Middle frontal gyrus (tissue), 1 donor: ENCODE results near the gene ZCRB1.
A peak's percentile ranks its signal among the peaks of the same experiment; 100 is the strongest.
"Not testable (repeated sequence)": the region's sequence is repeated elsewhere in the genome, so short reads cannot be mapped to it uniquely, and the experiment has no call there.

ENCODE experiments used
- DNase-seq: peaks from one replicate; pipeline ENCODE4 v3.0.0-alpha.2; 2015; ENCODE audit warnings: low spot score; ENCODE audit errors: extremely low spot score

ZCRB1 gene, protein sequence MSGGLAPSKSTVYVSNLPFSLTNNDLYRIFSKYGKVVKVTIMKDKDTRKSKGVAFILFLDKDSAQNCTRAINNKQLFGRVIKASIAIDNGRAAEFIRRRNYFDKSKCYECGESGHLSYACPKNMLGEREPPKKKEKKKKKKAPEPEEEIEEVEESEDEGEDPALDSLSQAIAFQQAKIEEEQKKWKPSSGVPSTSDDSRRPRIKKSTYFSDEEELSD

GRCh38 chr12:42325653-42326474, at the start of gene ZCRB1, which contains the start of gene PPHLN1:
ZCRB1 (minus strand) TSS chr12:42326094; CDS start chr12:42324102, 1,992 bp downstream.
PPHLN1 (plus strand) TSS chr12:42326167; CDS start chr12:42335903, 9,736 bp downstream.
- peak; percentile 76 for DNase-seq

- no peak for DNase-seq
Observed at GRCh38 chr12:42373669-42374068, 47.8 kb upstream of the ZCRB1 start.

DNA sequence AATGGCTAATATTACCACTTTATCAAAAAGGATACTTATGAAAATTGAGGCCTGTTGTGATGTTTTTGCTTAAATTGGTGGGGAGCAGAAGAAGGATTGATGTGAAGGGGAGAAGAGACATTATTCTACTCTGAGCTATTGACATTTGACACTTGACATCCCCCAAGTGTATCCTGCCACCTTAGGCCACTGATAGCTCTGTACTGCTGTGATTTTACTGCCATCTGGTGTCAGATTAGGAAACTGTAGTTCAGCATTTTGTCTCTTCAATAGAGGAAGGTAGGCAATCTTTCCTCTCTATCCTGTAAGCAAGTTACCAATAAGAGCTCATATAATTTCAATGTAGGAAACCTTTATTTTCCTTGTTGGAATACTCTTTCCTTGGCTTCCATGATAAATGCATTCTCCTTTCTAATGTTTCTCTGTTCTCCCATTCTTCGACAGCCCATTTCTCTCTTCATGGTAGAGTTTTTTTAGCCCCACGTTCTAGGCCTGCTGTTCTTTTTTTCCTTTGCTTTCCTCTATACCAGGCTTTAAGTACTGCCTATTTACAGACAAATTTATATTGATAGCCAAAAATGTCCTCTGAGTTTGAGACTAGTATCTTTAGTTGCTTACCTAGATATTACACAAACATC, 46.4 kb upstream of the ZCRB1 start:
- DNase-seq, result peak; percentile 36

DNA sequence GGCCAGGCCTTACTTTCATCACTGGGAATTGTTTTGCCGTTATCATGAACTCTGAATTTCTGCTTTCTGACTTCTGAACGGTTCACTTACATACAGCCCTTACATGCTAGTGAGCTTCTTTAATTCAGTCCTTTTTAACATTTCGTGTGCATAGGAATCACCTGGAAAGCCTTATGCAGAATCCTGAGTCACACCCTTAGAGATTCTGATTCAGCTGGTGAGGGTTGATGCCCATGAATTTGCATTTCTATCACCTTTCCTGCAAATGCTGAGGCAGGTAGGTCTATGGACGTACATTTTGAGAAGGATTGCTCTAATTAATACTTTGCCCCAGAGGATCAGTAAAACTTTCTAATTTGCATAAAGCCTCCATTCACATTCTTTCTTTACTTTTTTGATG, 44.1 kb upstream of the ZCRB1 start:
- no peak for DNase-seq

DNA sequence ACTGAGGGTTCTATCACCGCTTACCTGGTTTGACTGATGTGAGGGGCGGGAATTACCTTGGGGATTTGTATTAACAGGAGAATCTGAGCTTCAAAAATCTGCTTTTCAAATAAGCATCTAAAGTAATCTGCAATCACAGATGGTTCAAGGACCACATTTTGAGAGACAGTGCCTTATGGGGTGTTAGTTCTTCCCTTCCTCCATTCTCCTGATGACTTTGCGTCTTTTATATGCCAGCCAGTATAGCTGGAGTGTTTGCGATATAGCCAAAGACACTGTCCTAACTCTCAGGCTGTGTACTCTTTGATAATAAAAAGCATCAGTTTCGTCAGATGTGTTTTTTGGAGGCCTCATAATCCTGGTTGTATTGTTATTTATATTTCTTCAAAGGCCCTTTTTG, 39.6 kb upstream of the ZCRB1 start:
- DNase-seq, result no peak

- no peak for DNase-seq
Observed at GRCh38 chr12:42364692-42365091, 38.8 kb upstream of the ZCRB1 start.

DNA sequence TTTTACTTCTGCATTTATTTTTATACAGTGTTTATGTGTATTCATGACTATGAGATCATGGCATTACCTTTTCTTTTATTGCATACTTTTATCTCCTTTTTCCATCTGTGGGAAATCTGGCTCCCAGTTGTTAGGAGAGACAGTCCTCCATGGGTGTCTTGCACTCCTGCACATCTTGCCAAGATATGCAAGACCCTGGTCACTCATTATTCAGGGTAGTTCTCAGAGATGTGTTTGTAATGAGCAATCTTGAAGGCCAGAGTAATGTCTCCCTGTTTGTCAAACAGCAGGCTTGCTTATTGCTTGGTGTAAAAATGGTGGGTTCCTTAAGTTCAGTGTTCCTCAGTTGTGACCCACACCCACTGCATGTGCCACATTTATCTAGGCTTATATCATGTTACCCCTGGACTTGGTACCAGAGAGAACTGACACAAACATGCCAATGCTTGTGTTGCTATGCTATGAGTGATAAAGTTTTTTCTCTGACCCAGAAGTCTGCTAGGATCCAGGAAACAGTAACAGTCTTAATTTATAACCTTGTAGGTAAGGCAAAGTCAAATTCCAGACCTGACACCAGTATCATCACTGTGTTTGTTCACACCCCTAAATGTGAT, 36.9 kb upstream of the ZCRB1 start:
- DNase-seq, result no peak

- DNase-seq, result no peak
Observed at GRCh38 chr12:42361909-42362646, 36.2 kb upstream of the ZCRB1 start.

DNA sequence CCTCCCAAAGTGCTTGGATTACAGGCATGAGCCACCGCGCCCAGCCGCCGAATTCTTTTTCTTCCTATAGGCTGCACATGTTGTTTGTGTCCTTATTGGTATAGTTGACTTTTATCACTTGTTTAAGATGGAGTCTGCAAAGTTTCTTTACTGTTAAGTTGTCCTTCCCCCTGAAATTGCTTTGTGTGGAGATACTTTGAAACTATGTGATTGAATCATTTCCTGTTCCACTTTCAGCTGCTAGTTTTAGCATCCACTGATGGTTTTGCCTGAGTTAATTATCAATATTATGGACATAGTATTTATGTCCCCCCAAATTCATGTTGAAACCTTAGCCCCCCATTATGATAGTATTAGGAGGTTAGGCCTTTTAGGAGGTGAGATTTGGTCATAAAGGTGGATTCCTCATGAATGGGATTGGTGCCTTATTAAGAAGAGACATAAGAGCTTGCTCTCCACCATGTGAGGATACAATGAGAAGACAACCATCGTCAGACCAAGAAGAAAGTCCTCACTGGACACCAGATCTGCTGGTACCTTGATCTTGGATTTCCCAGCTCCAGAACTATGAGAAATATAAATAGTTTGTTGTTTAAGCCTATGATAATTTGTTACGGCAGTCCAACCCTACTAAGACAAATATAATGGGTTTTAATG, 35.0 kb upstream of the ZCRB1 start:
- DNase-seq, result no peak

- no peak for DNase-seq
Observed at GRCh38 chr12:42356344-42356743, 30.4 kb upstream of the ZCRB1 start.

GRCh38 chr12:42350021-42350407, 24.1 kb upstream of the ZCRB1 start:
- not testable (repeated sequence) for DNase-seq

GRCh38 chr12:42349119-42350020, 23.5 kb upstream of the ZCRB1 start:
- not testable (repeated sequence) for DNase-seq

GRCh38 chr12:42346403-42347002, 20.6 kb upstream of the ZCRB1 start:
- DNase-seq, result no peak

GRCh38 chr12:42343721-42344120, 17.8 kb upstream of the ZCRB1 start:
- no peak for DNase-seq

- DNase-seq, result no peak
Observed at GRCh38 chr12:42342028-42342427, 16.1 kb upstream of the ZCRB1 start.

DNA sequence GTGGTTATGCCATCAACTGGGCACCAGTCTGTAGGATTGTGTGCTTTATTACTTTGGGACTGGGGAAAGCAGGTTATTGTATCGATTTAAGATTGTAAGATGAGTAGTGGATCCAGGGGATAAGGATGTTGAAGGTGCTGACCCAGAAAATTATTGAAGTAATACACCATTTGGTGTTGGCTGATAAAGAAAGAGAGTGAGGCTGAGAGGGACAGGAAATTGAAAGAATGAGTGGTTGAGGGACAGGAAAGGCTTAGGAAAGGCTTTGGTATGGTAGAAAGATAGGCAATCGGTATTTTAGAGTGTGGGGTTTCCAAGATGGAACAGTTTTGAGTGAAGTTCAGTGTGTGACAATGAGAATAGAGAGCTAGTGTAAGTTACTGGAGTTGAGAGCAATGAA, 12.4 kb upstream of the ZCRB1 start:
- DNase-seq, result no peak

DNA sequence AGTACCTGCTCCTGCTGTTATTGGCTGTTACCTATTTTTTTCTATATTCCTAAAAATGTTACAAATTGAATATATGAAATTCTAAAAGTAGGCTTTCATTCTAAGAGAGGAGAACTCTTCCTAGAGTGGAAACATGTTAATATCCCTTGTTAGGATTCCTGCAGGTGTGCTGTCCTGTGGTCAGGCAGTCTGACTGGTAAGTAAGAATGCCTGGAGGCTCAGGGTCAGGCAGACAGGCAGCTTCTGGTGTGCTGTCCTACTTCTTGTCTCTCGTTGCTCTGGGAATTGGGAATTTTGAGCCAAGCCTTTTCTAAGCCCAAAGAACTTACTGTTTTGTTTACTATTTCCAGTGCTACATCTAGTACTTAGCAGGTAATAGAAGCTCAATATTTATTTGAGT, 10.4 kb upstream of the ZCRB1 start:
- DNase-seq, result no peak

GRCh38 chr12:42332301-42333285, 6.7 kb upstream of the ZCRB1 start:
- peak; percentile 62 for DNase-seq
